ENCODE data around the gene KLHL24.
"Not testable (repeated sequence)": the region's sequence is repeated elsewhere in the genome, so short reads cannot be mapped to it uniquely, and the experiment has no call there.

The KLHL24 gene

DNA sequence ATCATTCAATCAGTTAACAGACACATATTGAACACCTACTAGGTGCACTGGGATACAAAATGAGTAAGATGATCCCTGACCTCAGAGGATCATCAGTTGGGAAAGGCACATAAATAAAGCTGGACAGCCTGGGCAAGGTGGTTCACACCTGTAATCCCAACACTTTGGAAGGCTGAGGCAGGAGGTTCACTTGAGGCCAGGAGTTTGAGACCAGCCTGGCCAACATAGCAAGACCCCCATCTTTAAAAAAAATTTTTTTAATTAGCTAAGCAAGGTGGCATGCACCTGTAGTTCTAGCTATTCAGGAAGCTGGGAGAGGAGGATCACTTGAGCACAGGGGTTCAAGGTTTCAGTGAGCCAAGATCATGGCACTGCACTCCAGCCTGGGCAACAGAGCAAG is 3.7 kb upstream of the KLHL24 start:
- DNase-seq (ENCODE audit: extremely low spot score) = no peak
- ChIA-PET CTCF (no interaction called here), POLR2A (no interaction called here)
- TF ChIP-seq HDGF (IDR thresholded peaks at IDR 0.05; ENCODE audit: borderline replicate concordance) = no peak
- TF ChIP-seq, protein P1, sequence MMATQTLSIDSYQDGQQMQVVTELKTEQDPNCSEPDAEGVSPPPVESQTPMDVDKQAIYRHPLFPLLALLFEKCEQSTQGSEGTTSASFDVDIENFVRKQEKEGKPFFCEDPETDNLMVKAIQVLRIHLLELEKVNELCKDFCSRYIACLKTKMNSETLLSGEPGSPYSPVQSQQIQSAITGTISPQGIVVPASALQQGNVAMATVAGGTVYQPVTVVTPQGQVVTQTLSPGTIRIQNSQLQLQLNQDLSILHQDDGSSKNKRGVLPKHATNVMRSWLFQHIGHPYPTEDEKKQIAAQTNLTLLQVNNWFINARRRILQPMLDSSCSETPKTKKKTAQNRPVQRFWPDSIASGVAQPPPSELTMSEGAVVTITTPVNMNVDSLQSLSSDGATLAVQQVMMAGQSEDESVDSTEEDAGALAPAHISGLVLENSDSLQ (IDR thresholded peaks at IDR 0.05) = no peak
- TF ChIP-seq FOXM1 (IDR thresholded peaks at IDR 0.05; ENCODE audit: borderline replicate concordance) = no peak
- no peak for TF ChIP-seq ZNF384 (IDR thresholded peaks at IDR 0.05)
- no peak for TF ChIP-seq L3MBTL2 (conservative IDR thresholded peaks at IDR 0.05)
- no peak for TF ChIP-seq FOXK2 (IDR thresholded peaks at IDR 0.05)
- TF ChIP-seq ARNT (IDR thresholded peaks at IDR 0.05) = no peak
- no peak for TF ChIP-seq BHLHE40 (IDR thresholded peaks at IDR 0.05; ENCODE audit: borderline replicate concordance)
- TF ChIP-seq NFRKB (IDR thresholded peaks at IDR 0.05) = no peak
- no peak for TF ChIP-seq SUZ12 (IDR thresholded peaks at IDR 0.05)

DNA sequence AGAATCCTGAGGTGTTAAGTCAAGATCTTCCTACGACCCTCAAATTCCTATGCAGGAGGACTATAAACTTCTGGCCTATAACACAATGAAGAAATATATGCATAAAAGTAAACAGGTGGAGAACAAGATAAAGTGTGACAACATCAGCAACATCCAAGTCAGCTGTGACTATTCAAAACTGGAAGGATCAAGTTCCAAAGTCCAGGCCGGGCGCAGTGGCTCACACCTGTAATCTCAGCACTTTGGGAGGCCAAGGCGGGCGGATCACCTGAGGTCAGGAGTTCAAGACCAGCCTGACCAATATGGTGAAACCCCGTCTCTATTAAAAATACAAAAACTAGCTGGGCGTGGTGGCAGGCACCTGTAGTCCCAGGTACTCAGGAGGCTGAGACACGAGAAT is 2.7 kb upstream of the KLHL24 start:
- CTCF ChIA-PET; POLR2A ChIA-PET; DNase-seq (ENCODE audit: extremely low spot score): not testable (repeated sequence)

- TF ChIP-seq LEF1 (IDR thresholded peaks at IDR 0.05; ENCODE audit: borderline replicate concordance) (no peak), FOXK2 (IDR thresholded peaks at IDR 0.05) (no peak), SUZ12 (IDR thresholded peaks at IDR 0.05) (no peak), CTBP1 (IDR thresholded peaks at IDR 0.05; ENCODE audit: borderline replicate concordance) (no peak), ZNF384 (IDR thresholded peaks at IDR 0.05) (no peak), FOXM1 (IDR thresholded peaks at IDR 0.05; ENCODE audit: borderline replicate concordance) (no peak), L3MBTL2 (conservative IDR thresholded peaks at IDR 0.05) (no peak), FOXA1 (IDR thresholded peaks at IDR 0.05) (no peak), ELF4 (IDR thresholded peaks at IDR 0.05) (no peak), NFRKB (IDR thresholded peaks at IDR 0.05) (no peak), SP1 (IDR thresholded peaks at IDR 0.05) (no peak), ARNT (IDR thresholded peaks at IDR 0.05) (no peak), HDGF (IDR thresholded peaks at IDR 0.05; ENCODE audit: borderline replicate concordance) (no peak), BHLHE40 (IDR thresholded peaks at IDR 0.05; ENCODE audit: borderline replicate concordance) (no peak), TARDBP (IDR thresholded peaks at IDR 0.05) (no peak)
- TF ChIP-seq, protein P1 (IDR thresholded peaks at IDR 0.05) = no peak
- ChIA-PET POLR2A (interaction anchor here (0.9 kb wide), 1 partner anchor 63 kb away, joined by 4 read pairs; the partner anchor contains the start of gene YEATS2), CTCF (interaction anchor here (0.6 to 1.2 kb wide), 2 partner anchors 37 to 131 kb away, joined by 3 to 4 read pairs; no protein-coding TSS in a partner anchor)
- DNase-seq (ENCODE audit: extremely low spot score) = no peak
Measured at GRCh38 chr3:183634707-183635106, 716 bp upstream of the KLHL24 start.

- TF ChIP-seq HDGF (IDR thresholded peaks at IDR 0.05; ENCODE audit: borderline replicate concordance) (no peak), L3MBTL2 (conservative IDR thresholded peaks at IDR 0.05) (peak; percentile 74)
- POLR2A ChIA-PET = interaction anchor here (0.9 kb wide), 1 partner anchor 63 kb away, joined by 4 read pairs; the partner anchor contains the start of gene YEATS2
- DNase-seq (ENCODE audit: extremely low spot score) = peak; percentile 8
- CTCF ChIA-PET = interaction anchor here (1.2 kb wide), 1 partner anchor 130 kb away, joined by 4 read pairs; no protein-coding TSS in a partner anchor
Measured at GRCh38 chr3:183635107-183635430, 354 bp upstream of the KLHL24 start.

- POLR2A ChIA-PET = interaction anchor here (1.2 kb wide), 1 partner anchor 15 kb away, joined by 4 read pairs; no protein-coding TSS in a partner anchor
- peak; percentile 72 for DNase-seq (ENCODE audit: extremely low spot score)
- CTCF ChIA-PET = interaction anchor here (1.0 kb wide), 1 partner anchor 157 kb away, joined by 3 read pairs; no protein-coding TSS in a partner anchor
- TF ChIP-seq FOXM1 (IDR thresholded peaks at IDR 0.05; ENCODE audit: borderline replicate concordance) = 0 out of 2 replicates have a peak, but pooled peaks have one; percentile 29
- peak; percentile 56; the same call in 1 of the 2 replicates for TF ChIP-seq L3MBTL2 (conservative IDR thresholded peaks at IDR 0.05)
- TF ChIP-seq ARNT (IDR thresholded peaks at IDR 0.05) = no peak
Measured at GRCh38 chr3:183636221-183637105, 1.0 kb downstream of the KLHL24 start.

GRCh38 chr3:183637106-183637486 is 1.7 kb downstream of the KLHL24 start:
- ChIA-PET CTCF (no interaction called here), POLR2A (interaction anchor here (1.2 kb wide), 1 partner anchor 15 kb away, joined by 4 read pairs; no protein-coding TSS in a partner anchor)
- no peak for TF ChIP-seq BHLHE40 (IDR thresholded peaks at IDR 0.05; ENCODE audit: borderline replicate concordance)
- TF ChIP-seq, protein P1 (IDR thresholded peaks at IDR 0.05) = no peak
- TF ChIP-seq FOXA1 (IDR thresholded peaks at IDR 0.05) = no peak
- no peak for TF ChIP-seq HDGF (IDR thresholded peaks at IDR 0.05; ENCODE audit: borderline replicate concordance)
- no peak for TF ChIP-seq FOXM1 (IDR thresholded peaks at IDR 0.05; ENCODE audit: borderline replicate concordance)
- no peak for TF ChIP-seq L3MBTL2 (conservative IDR thresholded peaks at IDR 0.05)
- TF ChIP-seq ZNF384 (IDR thresholded peaks at IDR 0.05) = no peak
- no peak for TF ChIP-seq ARNT (IDR thresholded peaks at IDR 0.05)
- TF ChIP-seq LEF1 (IDR thresholded peaks at IDR 0.05; ENCODE audit: borderline replicate concordance) = no peak
- TF ChIP-seq NFRKB (IDR thresholded peaks at IDR 0.05) = no peak
- no peak for TF ChIP-seq CTBP1 (IDR thresholded peaks at IDR 0.05; ENCODE audit: borderline replicate concordance)
- no peak for TF ChIP-seq FOXK2 (IDR thresholded peaks at IDR 0.05)
- TF ChIP-seq SUZ12 (IDR thresholded peaks at IDR 0.05) = no peak
- no peak for DNase-seq (ENCODE audit: extremely low spot score)

DNA sequence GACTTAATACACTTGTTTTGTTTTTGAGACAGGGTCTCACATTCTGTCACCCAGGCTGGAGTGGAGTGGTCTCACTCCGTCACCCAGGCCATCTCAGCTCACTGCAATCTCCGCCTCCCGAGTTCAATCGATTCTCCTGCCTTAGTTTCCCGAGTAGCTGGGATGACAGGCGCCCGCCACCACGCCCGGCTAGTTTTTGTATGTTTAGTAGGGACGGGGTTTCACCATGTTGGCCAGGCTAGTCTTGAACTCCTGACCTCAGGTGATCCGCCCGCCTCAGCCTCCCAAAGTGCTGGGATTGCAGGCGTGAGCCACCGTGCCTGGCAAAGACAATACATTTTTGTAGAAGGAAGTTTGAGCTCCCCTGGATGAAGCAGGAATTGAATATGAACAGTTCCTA is 2.2 kb downstream of the KLHL24 start:
- CTCF ChIA-PET; DNase-seq (ENCODE audit: extremely low spot score): not testable (repeated sequence)
- POLR2A ChIA-PET = interaction anchor here (1.2 kb wide), 1 partner anchor 16 kb away, joined by 4 read pairs; no protein-coding TSS in a partner anchor

Data from HEK293T (cell line).